WTC11 (cell line): ENCODE results near the gene DCD. TPM values are rescaled to one million over a fixed set of nuclear protein-coding genes. Genes with fewer than 3 reads are reported as not detected.

ENCODE experiments used
- ATAC-seq: fragments of 200-7000 bp; cut with Tn5 transposase; 2 replicates; pipeline ENCODE4 v1.10.0; 2021; ENCODE audit warnings: mild to moderate bottlenecking, moderate library complexity
- CTCF ChIA-PET: fragments of 300-600 bp; sonication (Branson Sonifier 250); formaldehyde crosslinking; loops from one replicate; lab custom pipeline; 2021; ENCODE audit warnings: antibody characterized with exemption; lab: Charles Lee
- POLR2A ChIA-PET: fragments of 350-600 bp; sonication (Branson Sonifier 250); formaldehyde crosslinking; loops from one replicate; lab custom pipeline; 2021; ENCODE audit warnings: antibody characterized with exemption; lab: Charles Lee
- DNase-seq: peaks from one replicate; pipeline ENCODE4 v3.0.0; 2021; ENCODE audit warnings: low spot score
- H3K27ac Mint-ChIP-seq: 2 replicates; pipeline ENCODE4 v1.8.0; 2021; ENCODE audit warnings: mixed read lengths
- H3K27me3 Mint-ChIP-seq: 2 replicates; pipeline ENCODE4 v1.8.0; 2021; ENCODE audit warnings: low read depth, mild to moderate bottlenecking, moderate library complexity, mixed read lengths
- H3K36me3 Mint-ChIP-seq: 2 replicates; pipeline ENCODE4 v1.8.0; 2021; ENCODE audit warnings: mixed read lengths
- H3K4me1 Mint-ChIP-seq: 2 replicates; pipeline ENCODE4 v1.8.0; 2022; ENCODE audit warnings: mixed read lengths
- H3K4me3 Mint-ChIP-seq: 2 replicates; pipeline ENCODE4 v1.8.0; 2021; ENCODE audit warnings: mild to moderate bottlenecking, moderate library complexity, mixed read lengths
- H3K9me3 Mint-ChIP-seq: 2 replicates; pipeline ENCODE4 v1.8.0; 2021; ENCODE audit warnings: mixed read lengths
- ATF1 ChIP-seq: sonication (generic); formaldehyde crosslinking; IDR thresholded peaks from 2 replicates; pipeline ENCODE4 v1.8.1; 2023; ENCODE audit warnings: mild to moderate bottlenecking, moderate library complexity, missing genetic modification reagents
- CREB1 ChIP-seq: sonication (generic); formaldehyde crosslinking; IDR thresholded peaks from 2 replicates; pipeline ENCODE4 v1.8.0; 2023; ENCODE audit warnings: mild to moderate bottlenecking, missing genetic modification reagents
- CREM ChIP-seq: sonication (generic); formaldehyde crosslinking; IDR thresholded peaks from 2 replicates; pipeline ENCODE4 v1.8.1; 2022; ENCODE audit warnings: mild to moderate bottlenecking, missing genetic modification reagents, moderate library complexity
- CTCF ChIP-seq: fragments of 200-600 bp; IDR thresholded peaks from 2 replicates; pipeline ENCODE4 v1.8.0; 2022; ENCODE audit warnings: antibody characterized with exemption
- ETV6 ChIP-seq: sonication (generic); formaldehyde crosslinking; IDR thresholded peaks from 2 replicates; pipeline ENCODE4 v1.8.1; 2022; ENCODE audit warnings: mild to moderate bottlenecking, missing genetic modification reagents
- FOXJ3 ChIP-seq: sonication (generic); formaldehyde crosslinking; IDR thresholded peaks from 2 replicates; pipeline ENCODE4 v1.9.0; 2021; ENCODE audit warnings: missing genetic modification reagents, mild to moderate bottlenecking, borderline replicate concordance
- GRHL2 ChIP-seq: fragments of 250-450 bp; sonication (Bioruptor Pico); IDR thresholded peaks from 2 replicates; pipeline ENCODE4 v1.8.0; 2022; ENCODE audit warnings: mild to moderate bottlenecking, moderate library complexity; ENCODE audit not compliant: insufficient replicate concordance, severe bottlenecking
- IRF2 ChIP-seq: sonication (generic); formaldehyde crosslinking; IDR thresholded peaks from 2 replicates; pipeline ENCODE4 v1.8.0; 2022; ENCODE audit warnings: low read depth, missing genetic modification reagents, borderline replicate concordance
- KAT7 ChIP-seq: sonication (generic); formaldehyde crosslinking; IDR thresholded peaks from 2 replicates; pipeline ENCODE4 v1.8.1; 2023; ENCODE audit warnings: missing genetic modification reagents, mild to moderate bottlenecking, borderline replicate concordance
- NR2C2 ChIP-seq: sonication (generic); formaldehyde crosslinking; IDR thresholded peaks from 2 replicates; pipeline ENCODE4 v1.8.0; 2022; ENCODE audit warnings: mild to moderate bottlenecking, missing genetic modification reagents
- NR3C1 ChIP-seq: sonication (generic); formaldehyde crosslinking; conservative IDR thresholded peaks from 2 replicates; pipeline ENCODE4 v1.8.1; 2023; ENCODE audit warnings: low read depth, mild to moderate bottlenecking, missing genetic modification reagents
- SMAD3 ChIP-seq: sonication (generic); formaldehyde crosslinking; IDR thresholded peaks from 2 replicates; pipeline ENCODE4 v1.8.0; 2022; ENCODE audit warnings: missing genetic modification reagents, mild to moderate bottlenecking, borderline replicate concordance
- SOX15 ChIP-seq: fragments of 250-450 bp; sonication (Bioruptor Pico); IDR thresholded peaks from 2 replicates; pipeline ENCODE4 v1.9.0; 2021; ENCODE audit warnings: mild to moderate bottlenecking
- TCF7 ChIP-seq: sonication (generic); formaldehyde crosslinking; IDR thresholded peaks from 2 replicates; pipeline ENCODE4 v1.8.0; 2022; ENCODE audit warnings: mild to moderate bottlenecking, low read depth, missing genetic modification reagents, moderate library complexity
- TP53 ChIP-seq: sonication (generic); formaldehyde crosslinking; IDR thresholded peaks from 2 replicates; pipeline ENCODE4 v1.8.1; 2023; ENCODE audit warnings: mild to moderate bottlenecking, missing genetic modification reagents
- ZBTB21 ChIP-seq: sonication (generic); formaldehyde crosslinking; IDR thresholded peaks from 2 replicates; pipeline ENCODE4 v1.8.1; 2023; ENCODE audit warnings: mild to moderate bottlenecking, missing genetic modification reagents, borderline replicate concordance
- ZBTB43 ChIP-seq: sonication (generic); formaldehyde crosslinking; IDR thresholded peaks from 2 replicates; pipeline ENCODE4 v1.8.1; 2023; ENCODE audit warnings: mild to moderate bottlenecking, missing genetic modification reagents
- ZMAT4 ChIP-seq: fragments of 250-450 bp; sonication (Bioruptor Pico); IDR thresholded peaks from 2 replicates; pipeline ENCODE4 v1.9.0; 2021; ENCODE audit warnings: mild to moderate bottlenecking
- ZNF138 ChIP-seq: sonication (generic); formaldehyde crosslinking; conservative IDR thresholded peaks from 2 replicates; pipeline ENCODE4 v1.8.1; 2022; ENCODE audit warnings: mild to moderate bottlenecking, moderate library complexity, missing genetic modification reagents
- ZNF263 ChIP-seq: sonication (generic); formaldehyde crosslinking; IDR thresholded peaks from 2 replicates; pipeline ENCODE4 v1.8.1; 2022; ENCODE audit warnings: low read depth, mild to moderate bottlenecking, moderate library complexity, missing genetic modification reagents
- ZNF512 ChIP-seq: sonication (generic); formaldehyde crosslinking; IDR thresholded peaks from 2 replicates; pipeline ENCODE4 v1.8.1; 2022; ENCODE audit warnings: missing genetic modification reagents, borderline replicate concordance
- ZSCAN18 ChIP-seq: fragments of 250-450 bp; sonication (Bioruptor Pico); IDR thresholded peaks from 2 replicates; pipeline ENCODE4 v2.1.2; 2022; ENCODE audit warnings: mild to moderate bottlenecking, moderate library complexity
- total RNA-seq: library from RNA; stranded (reverse); gene quantifications from 3 replicates; pipeline ENCODE4 v1.2.3, GENCODE V29; 2021

The DCD gene
- total RNA-seq, 1 experiment from 2014 or later, result not detected

- Mint-ChIP-seq H3K9me3 (no peaks in the 10 kb centered on the region), H3K36me3 (no peaks in the 10 kb centered on the region), H3K4me3 (peak overlapping the region; percentile 56), H3K27ac (peak overlapping the region; percentile 60; the same call in 1 of the 2 replicates), H3K27me3 (peaks cover 15% of the 10 kb centered on the region), H3K4me1 (peaks cover 16% of the 10 kb centered on the region)
- POLR2A ChIA-PET, result no interaction called here
- TF ChIP-seq CREB1 (CRISPR knock-in tag) (no peak), KAT7 (CRISPR knock-in tag) (no peak), ZNF512 (CRISPR knock-in tag) (no peak), IRF2 (no peak), ZBTB21 (CRISPR knock-in tag) (no peak), TCF7 (no peak), CTCF (peak; percentile 71)
- CTCF ChIA-PET, result interaction anchor here (0.7 to 3.5 kb wide), 67 partner anchors 9 to 413 kb away, joined by 3 to 75 read pairs (median 6); partner anchors contain the start of genes COPZ1, DCD, LACRT and MUCL1
- DNase-seq, result peak; percentile 87
- peak; percentile 94 for ATAC-seq
These were observed 10.4 kb upstream of the DCD start for GRCh38 chr12:54658306-54659264.

GRCh38 chr12:54657105-54657607, 9.0 kb upstream of the DCD start:
- no peak for DNase-seq

GRCh38 chr12:54654926-54655325, 6.8 kb upstream of the DCD start:
- POLR2A ChIA-PET, result no interaction called here
- CTCF ChIA-PET, result interaction anchor here (0.9 to 1.8 kb wide), 4 partner anchors 9 to 128 kb away, joined by 3 to 8 read pairs (median 6); no protein-coding TSS in a partner anchor
- no peak overlapping the region for H3K27ac Mint-ChIP-seq
- no peaks in the 10 kb centered on the region for H3K9me3 Mint-ChIP-seq
- no peak for DNase-seq
- ATAC-seq, result no peak; the same call in none of the 2 replicates
- H3K27me3 Mint-ChIP-seq, result peaks cover 15% of the 10 kb centered on the region
- H3K4me1 Mint-ChIP-seq, result peaks cover 16% of the 10 kb centered on the region
- no peaks in the 10 kb centered on the region for H3K36me3 Mint-ChIP-seq
- TF ChIP-seq SMAD3 (CRISPR knock-in tag), result no peak
- no peak for TF ChIP-seq SOX15 (CRISPR knock-in tag)
- TF ChIP-seq ZBTB43 (CRISPR knock-in tag), result no peak
- TF ChIP-seq ZMAT4 (CRISPR knock-in tag), result no peak
- TF ChIP-seq ZNF263 (CRISPR knock-in tag), result no peak
- no peak for TF ChIP-seq GRHL2 (CRISPR knock-in tag)
- no peak for TF ChIP-seq ZNF512 (CRISPR knock-in tag)
- no peak for TF ChIP-seq CREM (CRISPR knock-in tag)
- no peak for TF ChIP-seq ZSCAN18
- TF ChIP-seq ETV6, result no peak
- no peak for TF ChIP-seq ZNF138 (CRISPR knock-in tag)
- no peak for TF ChIP-seq FOXJ3 (CRISPR knock-in tag)
- H3K4me3 Mint-ChIP-seq, result no peak overlapping the region

More at GRCh38 chr12:54657105-54657607, 9.0 kb upstream of the DCD start:
- Mint-ChIP-seq H3K4me1 (peaks cover 16% of the 10 kb centered on the region), H3K36me3 (no peaks in the 10 kb centered on the region), H3K4me3 (no peak overlapping the region), H3K27ac (no peak overlapping the region), H3K27me3 (peaks cover 15% of the 10 kb centered on the region), H3K9me3 (no peaks in the 10 kb centered on the region)
- ChIA-PET POLR2A (no interaction called here), CTCF (interaction anchor here (1.1 to 3.3 kb wide), 9 partner anchors 17 to 92 kb away, joined by 3 to 75 read pairs (median 11); no protein-coding TSS in a partner anchor)
- TF ChIP-seq TP53 (CRISPR knock-in tag), result no peak
- TF ChIP-seq NR3C1 (CRISPR knock-in tag), result no peak
- TF ChIP-seq ATF1, result no peak
- no peak for TF ChIP-seq NR2C2 (CRISPR knock-in tag)
- no peak for ATAC-seq
